HEK293 (cell line): Measurements from ENCODE around the gene AQR.

Source experiments
- BCL11A ChIP-seq: fragments of 450-650 bp; formaldehyde crosslinking; IDR thresholded peaks from 2 replicates; pipeline ENCODE4 v1.5.1; 2016; ENCODE audit warnings: low read depth, missing biosample characterization, missing genetic modification characterization
- GLI4 ChIP-seq: fragments of 450-650 bp; formaldehyde crosslinking; IDR thresholded peaks from 2 replicates; pipeline ENCODE4 v1.5.1; 2016; ENCODE audit warnings: missing biosample characterization, missing genetic modification characterization
- OSR2 ChIP-seq: fragments of 450-650 bp; formaldehyde crosslinking; IDR thresholded peaks from 2 replicates; pipeline ENCODE4 v1.5.1; 2016; ENCODE audit warnings: missing biosample characterization, missing genetic modification characterization
- RBAK ChIP-seq: fragments of 450-650 bp; formaldehyde crosslinking; IDR thresholded peaks from 2 replicates; pipeline ENCODE4 v1.5.1; 2016; ENCODE audit warnings: missing biosample characterization, missing genetic modification characterization
- TCF7L2 ChIP-seq: IDR thresholded peaks from 2 replicates; pipeline ENCODE4 v1.6.1; 2011; ENCODE audit warnings: low read depth, mild to moderate bottlenecking, inconsistent platforms, low read length, moderate library complexity, borderline replicate concordance
- ZBTB48 ChIP-seq: fragments of 450-650 bp; formaldehyde crosslinking; IDR thresholded peaks from 2 replicates; pipeline ENCODE4 v1.5.1; 2016; ENCODE audit warnings: missing biosample characterization, missing genetic modification characterization
- ZFHX2 ChIP-seq: fragments of 450-650 bp; formaldehyde crosslinking; conservative IDR thresholded peaks from 2 replicates; pipeline ENCODE4 v1.5.1; 2016; ENCODE audit warnings: missing biosample characterization, missing genetic modification characterization
- ZNF112 ChIP-seq: fragments of 450-650 bp; formaldehyde crosslinking; IDR thresholded peaks from 2 replicates; pipeline ENCODE4 v1.5.0; 2017; ENCODE audit warnings: missing biosample characterization, missing genetic modification characterization
- ZNF138 ChIP-seq: fragments of 450-650 bp; formaldehyde crosslinking; IDR thresholded peaks from 2 replicates; pipeline ENCODE4 v1.5.1; 2016; ENCODE audit warnings: missing biosample characterization, missing genetic modification characterization, borderline replicate concordance
- ZNF175 ChIP-seq: fragments of 450-650 bp; formaldehyde crosslinking; IDR thresholded peaks from 2 replicates; pipeline ENCODE4 v1.5.1; 2016; ENCODE audit warnings: missing biosample characterization, missing genetic modification characterization
- ZNF184 ChIP-seq: fragments of 450-650 bp; IDR thresholded peaks from 2 replicates; pipeline ENCODE4 v1.5.1; 2018; ENCODE audit warnings: missing biosample characterization, mild to moderate bottlenecking, missing genetic modification characterization
- ZNF24 ChIP-seq: fragments of 450-650 bp; formaldehyde crosslinking; IDR thresholded peaks from 2 replicates; pipeline ENCODE4 v1.5.1; 2016; ENCODE audit warnings: missing biosample characterization, missing genetic modification characterization
- ZNF274 ChIP-seq, 2 experiments: fragments of 200-500 bp in 1 of 2; fragments of 450-650 bp in 1 of 2; sonication (Bioruptor generic) in 1 of 2; formaldehyde crosslinking in 1 of 2; IDR thresholded peaks; 2 replicates each; pipeline versions ENCODE4 v1.5.1 to v1.6.1; 2014 to 2016; ENCODE audit warnings: borderline replicate concordance in 1 of 2, inconsistent platforms in 1 of 2, low read length in 1 of 2, missing biosample characterization in 1 of 2, missing genetic modification characterization in 1 of 2
- ZNF292 ChIP-seq: fragments of 450-650 bp; formaldehyde crosslinking; IDR thresholded peaks from 2 replicates; pipeline ENCODE4 v1.5.1; 2016; ENCODE audit warnings: low read depth, missing biosample characterization, missing genetic modification characterization, borderline replicate concordance
- ZNF561 ChIP-seq: fragments of 450-650 bp; IDR thresholded peaks from 2 replicates; pipeline ENCODE4 v1.5.1; 2018; ENCODE audit warnings: missing biosample characterization, missing genetic modification characterization, borderline replicate concordance
- ZNF596 ChIP-seq: fragments of 450-650 bp; IDR thresholded peaks from 2 replicates; pipeline ENCODE4 v1.5.0; 2018; ENCODE audit warnings: missing biosample characterization, mild to moderate bottlenecking, missing genetic modification characterization, moderate library complexity
- ZNF747 ChIP-seq: fragments of 450-650 bp; formaldehyde crosslinking; IDR thresholded peaks from 2 replicates; pipeline ENCODE4 v1.5.1; 2016; ENCODE audit warnings: missing biosample characterization, missing genetic modification characterization
- ZNF76 ChIP-seq: fragments of 450-650 bp; formaldehyde crosslinking; IDR thresholded peaks from 2 replicates; pipeline ENCODE4; 2016; ENCODE audit warnings: low read depth, missing biosample characterization, missing genetic modification characterization, borderline replicate concordance
- ZXDB ChIP-seq: fragments of 450-650 bp; formaldehyde crosslinking; IDR thresholded peaks from 2 replicates; pipeline ENCODE4 v1.5.1; 2016; ENCODE audit warnings: missing biosample characterization, missing genetic modification characterization
- TF ChIP-seq, protein P1 (sequence below): fragments of 450-650 bp; formaldehyde crosslinking; IDR thresholded peaks from 2 replicates; pipeline ENCODE4 v1.5.1; 2017; ENCODE audit warnings: missing biosample characterization, mild to moderate bottlenecking, missing genetic modification characterization, moderate library complexity
- TF ChIP-seq, protein P2 (sequence below): fragments of 450-650 bp; formaldehyde crosslinking; optimal IDR thresholded peaks from 2 replicates; pipeline ENCODE3; 2016; ENCODE audit warnings: missing biosample characterization, mild to moderate bottlenecking, missing genetic modification characterization
- TF ChIP-seq, protein P3 (sequence below): fragments of 450-650 bp; formaldehyde crosslinking; IDR thresholded peaks from 2 replicates; pipeline ENCODE4 v1.5.0; 2017; ENCODE audit warnings: missing biosample characterization, missing genetic modification characterization, borderline replicate concordance
- TF ChIP-seq, protein P4 (sequence below): fragments of 450-650 bp; formaldehyde crosslinking; IDR thresholded peaks from 2 replicates; pipeline ENCODE4 v1.5.1; 2016; ENCODE audit warnings: missing biosample characterization, missing genetic modification characterization

The AQR gene

DNA sequence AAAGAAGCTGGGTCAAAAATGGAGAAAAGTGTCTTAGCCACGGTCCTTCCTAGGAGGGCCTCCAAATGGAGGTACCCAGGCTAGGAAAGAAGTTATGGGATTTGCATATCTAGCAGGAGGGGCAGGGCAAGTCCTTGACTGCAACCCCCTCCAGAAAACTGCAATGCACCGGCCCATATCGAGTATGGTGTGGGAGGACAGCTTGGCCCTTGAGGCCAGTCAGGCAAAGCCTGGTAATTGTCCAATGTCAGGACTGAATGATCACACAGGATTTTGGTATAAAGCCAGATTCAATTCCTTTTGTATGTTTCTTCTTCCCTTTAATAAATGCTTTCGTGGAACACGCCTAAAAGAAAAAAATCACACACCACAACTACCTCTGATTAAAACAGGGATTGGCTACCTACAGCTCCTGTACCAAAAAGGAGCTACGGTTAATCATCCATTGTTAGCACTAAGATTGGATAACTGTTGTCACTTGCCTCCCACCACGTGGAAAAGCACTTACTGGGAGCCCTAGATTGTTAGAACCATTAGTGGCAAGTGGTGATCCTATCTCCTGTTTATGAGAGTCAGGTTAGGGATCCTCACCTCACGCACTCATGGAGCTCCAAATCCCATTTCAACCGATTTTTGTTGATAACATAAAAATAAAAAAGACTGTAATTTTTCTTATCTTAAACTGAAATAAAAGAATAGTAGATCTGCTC is 17.4 kb upstream of the AQR start (continued):
- peak; percentile 32; the same call in 1 of the 2 replicates for TF ChIP-seq ZBTB48 (tag by site-specific recombination)
- no peak for TF ChIP-seq ZNF175 (tag by site-specific recombination)
- TF ChIP-seq, protein P1, sequence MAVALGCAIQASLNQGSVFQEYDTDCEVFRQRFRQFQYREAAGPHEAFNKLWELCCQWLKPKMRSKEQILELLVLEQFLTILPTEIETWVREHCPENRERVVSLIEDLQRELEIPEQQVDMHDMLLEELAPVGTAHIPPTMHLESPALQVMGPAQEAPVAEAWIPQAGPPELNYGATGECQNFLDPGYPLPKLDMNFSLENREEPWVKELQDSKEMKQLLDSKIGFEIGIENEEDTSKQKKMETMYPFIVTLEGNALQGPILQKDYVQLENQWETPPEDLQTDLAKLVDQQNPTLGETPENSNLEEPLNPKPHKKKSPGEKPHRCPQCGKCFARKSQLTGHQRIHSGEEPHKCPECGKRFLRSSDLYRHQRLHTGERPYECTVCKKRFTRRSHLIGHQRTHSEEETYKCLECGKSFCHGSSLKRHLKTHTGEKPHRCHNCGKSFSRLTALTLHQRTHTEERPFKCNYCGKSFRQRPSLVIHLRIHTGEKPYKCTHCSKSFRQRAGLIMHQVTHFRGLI (tag by site-specific recombination) = no peak
- TF ChIP-seq GLI4 (tag by site-specific recombination) = no peak
- TF ChIP-seq ZNF596 (tag by site-specific recombination) = no peak
- TF ChIP-seq ZNF561 (tag by site-specific recombination) = no peak
- TF ChIP-seq BCL11A (tag by site-specific recombination) = no peak
- TF ChIP-seq ZNF112 = no peak
- TF ChIP-seq, protein P2, sequence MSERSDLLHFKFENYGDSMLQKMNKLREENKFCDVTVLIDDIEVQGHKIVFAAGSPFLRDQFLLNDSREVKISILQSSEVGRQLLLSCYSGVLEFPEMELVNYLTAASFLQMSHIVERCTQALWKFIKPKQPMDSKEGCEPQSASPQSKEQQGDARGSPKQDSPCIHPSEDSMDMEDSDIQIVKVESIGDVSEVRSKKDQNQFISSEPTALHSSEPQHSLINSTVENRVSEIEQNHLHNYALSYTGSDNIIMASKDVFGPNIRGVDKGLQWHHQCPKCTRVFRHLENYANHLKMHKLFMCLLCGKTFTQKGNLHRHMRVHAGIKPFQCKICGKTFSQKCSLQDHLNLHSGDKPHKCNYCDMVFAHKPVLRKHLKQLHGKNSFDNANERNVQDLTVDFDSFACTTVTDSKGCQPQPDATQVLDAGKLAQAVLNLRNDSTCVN (tag by site-specific recombination) = no peak
- no peak for TF ChIP-seq ZNF76 (tag by site-specific recombination)
- TF ChIP-seq ZFHX2 (tag by site-specific recombination) = 0 out of 2 replicates have a peak, but pooled peaks have one; percentile 19
- TF ChIP-seq TCF7L2 = no peak
- TF ChIP-seq, protein P3, sequence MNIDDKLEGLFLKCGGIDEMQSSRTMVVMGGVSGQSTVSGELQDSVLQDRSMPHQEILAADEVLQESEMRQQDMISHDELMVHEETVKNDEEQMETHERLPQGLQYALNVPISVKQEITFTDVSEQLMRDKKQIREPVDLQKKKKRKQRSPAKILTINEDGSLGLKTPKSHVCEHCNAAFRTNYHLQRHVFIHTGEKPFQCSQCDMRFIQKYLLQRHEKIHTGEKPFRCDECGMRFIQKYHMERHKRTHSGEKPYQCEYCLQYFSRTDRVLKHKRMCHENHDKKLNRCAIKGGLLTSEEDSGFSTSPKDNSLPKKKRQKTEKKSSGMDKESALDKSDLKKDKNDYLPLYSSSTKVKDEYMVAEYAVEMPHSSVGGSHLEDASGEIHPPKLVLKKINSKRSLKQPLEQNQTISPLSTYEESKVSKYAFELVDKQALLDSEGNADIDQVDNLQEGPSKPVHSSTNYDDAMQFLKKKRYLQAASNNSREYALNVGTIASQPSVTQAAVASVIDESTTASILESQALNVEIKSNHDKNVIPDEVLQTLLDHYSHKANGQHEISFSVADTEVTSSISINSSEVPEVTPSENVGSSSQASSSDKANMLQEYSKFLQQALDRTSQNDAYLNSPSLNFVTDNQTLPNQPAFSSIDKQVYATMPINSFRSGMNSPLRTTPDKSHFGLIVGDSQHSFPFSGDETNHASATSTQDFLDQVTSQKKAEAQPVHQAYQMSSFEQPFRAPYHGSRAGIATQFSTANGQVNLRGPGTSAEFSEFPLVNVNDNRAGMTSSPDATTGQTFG (tag by site-specific recombination) = no peak
- no peak for TF ChIP-seq ZNF747 (tag by site-specific recombination)
- no peak for TF ChIP-seq ZNF24 (tag by site-specific recombination)
- TF ChIP-seq RBAK (tag by site-specific recombination) = no peak
- no peak for TF ChIP-seq ZNF274 (IDR thresholded peaks at IDR 0.05; ENCODE audit: low read length)
- no peak for TF ChIP-seq ZNF274 (tag by site-specific recombination; IDR thresholded peaks at IDR 0.05; ENCODE audit: borderline replicate concordance)
- no peak for TF ChIP-seq ZNF184 (tag by site-specific recombination)
- TF ChIP-seq ZXDB = no peak
- TF ChIP-seq OSR2 (tag by site-specific recombination) = peak; percentile 27; the same call in 1 of the 2 replicates
- no peak for TF ChIP-seq ZNF138 (tag by site-specific recombination)
- no peak for TF ChIP-seq ZNF292 (tag by site-specific recombination)
- TF ChIP-seq, protein P4, sequence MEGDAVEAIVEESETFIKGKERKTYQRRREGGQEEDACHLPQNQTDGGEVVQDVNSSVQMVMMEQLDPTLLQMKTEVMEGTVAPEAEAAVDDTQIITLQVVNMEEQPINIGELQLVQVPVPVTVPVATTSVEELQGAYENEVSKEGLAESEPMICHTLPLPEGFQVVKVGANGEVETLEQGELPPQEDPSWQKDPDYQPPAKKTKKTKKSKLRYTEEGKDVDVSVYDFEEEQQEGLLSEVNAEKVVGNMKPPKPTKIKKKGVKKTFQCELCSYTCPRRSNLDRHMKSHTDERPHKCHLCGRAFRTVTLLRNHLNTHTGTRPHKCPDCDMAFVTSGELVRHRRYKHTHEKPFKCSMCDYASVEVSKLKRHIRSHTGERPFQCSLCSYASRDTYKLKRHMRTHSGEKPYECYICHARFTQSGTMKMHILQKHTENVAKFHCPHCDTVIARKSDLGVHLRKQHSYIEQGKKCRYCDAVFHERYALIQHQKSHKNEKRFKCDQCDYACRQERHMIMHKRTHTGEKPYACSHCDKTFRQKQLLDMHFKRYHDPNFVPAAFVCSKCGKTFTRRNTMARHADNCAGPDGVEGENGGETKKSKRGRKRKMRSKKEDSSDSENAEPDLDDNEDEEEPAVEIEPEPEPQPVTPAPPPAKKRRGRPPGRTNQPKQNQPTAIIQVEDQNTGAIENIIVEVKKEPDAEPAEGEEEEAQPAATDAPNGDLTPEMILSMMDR (tag by site-specific recombination) = no peak
